GM19043 (cell line): ENCODE results near the gene THPO.
"Not testable (repeated sequence)": the region's sequence is repeated elsewhere in the genome, so short reads cannot be mapped to it uniquely, and the experiment has no call there.

Experiments used
- ATAC-seq: cut with Tn5 transposase; IDR thresholded peaks from one replicate; pipeline ENCODE4 v1.9.1; 2021; ENCODE audit warnings: low read depth; ENCODE audit not compliant: unreplicated experiment

The THPO gene

GRCh38 chr3:184352897-184353545 lies 25.0 kb downstream of the THPO start:
- no peak for ATAC-seq

GRCh38 chr3:184352149-184352785 lies 25.7 kb downstream of the THPO start:
- ATAC-seq, result no peak

DNA sequence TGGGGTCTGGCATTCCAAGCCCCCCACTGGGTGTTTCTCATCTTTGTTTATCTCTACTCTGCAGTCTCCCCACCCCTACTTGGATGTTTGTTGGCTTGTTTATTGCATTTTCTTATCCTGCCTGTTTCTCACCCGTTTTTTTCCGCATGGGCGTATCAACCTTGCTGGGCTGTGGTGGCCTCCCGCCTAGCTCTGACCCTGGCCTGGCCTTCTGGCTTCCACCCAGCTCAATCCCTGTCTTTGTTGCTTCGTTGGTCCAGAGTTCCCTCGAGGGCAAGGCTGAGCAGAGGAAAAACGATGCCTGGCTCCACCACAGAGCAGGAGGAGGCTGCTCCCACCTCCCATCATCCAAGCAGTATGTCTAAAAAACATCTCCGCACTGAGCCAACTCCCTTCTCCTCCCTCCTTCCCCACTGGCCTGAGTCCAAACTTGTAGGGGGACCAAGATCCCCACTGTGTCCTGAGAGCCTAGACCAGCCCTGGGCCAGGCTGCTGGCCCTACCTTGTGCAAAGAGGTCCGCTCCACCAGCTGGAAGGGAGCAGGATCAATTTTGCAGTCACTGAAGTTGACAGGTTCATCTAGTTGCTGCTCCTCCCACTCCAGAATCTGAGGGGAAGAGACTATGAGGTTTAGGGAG lies 26.4 kb downstream of the THPO start:
- no peak for ATAC-seq

DNA sequence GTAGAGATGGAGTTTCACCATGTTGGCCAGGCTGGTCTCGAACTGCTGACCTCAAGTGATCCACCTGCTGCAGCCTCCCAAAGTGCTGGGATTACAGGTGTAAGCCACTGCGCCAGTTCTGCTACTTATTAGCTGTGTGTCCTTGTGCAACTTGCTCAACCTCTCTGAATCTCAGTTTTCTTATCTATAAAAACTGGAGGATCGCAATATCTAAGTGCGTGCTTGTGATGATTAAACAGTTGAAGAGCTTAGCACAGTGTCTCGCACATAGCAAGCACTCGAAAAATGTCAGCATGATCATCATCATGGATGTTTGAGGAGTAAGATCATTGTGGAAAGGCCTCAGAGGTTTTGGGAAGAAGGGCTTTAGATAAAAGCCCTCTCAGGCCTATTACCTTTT lies 27.4 kb downstream of the THPO start:
- no peak for ATAC-seq

DNA sequence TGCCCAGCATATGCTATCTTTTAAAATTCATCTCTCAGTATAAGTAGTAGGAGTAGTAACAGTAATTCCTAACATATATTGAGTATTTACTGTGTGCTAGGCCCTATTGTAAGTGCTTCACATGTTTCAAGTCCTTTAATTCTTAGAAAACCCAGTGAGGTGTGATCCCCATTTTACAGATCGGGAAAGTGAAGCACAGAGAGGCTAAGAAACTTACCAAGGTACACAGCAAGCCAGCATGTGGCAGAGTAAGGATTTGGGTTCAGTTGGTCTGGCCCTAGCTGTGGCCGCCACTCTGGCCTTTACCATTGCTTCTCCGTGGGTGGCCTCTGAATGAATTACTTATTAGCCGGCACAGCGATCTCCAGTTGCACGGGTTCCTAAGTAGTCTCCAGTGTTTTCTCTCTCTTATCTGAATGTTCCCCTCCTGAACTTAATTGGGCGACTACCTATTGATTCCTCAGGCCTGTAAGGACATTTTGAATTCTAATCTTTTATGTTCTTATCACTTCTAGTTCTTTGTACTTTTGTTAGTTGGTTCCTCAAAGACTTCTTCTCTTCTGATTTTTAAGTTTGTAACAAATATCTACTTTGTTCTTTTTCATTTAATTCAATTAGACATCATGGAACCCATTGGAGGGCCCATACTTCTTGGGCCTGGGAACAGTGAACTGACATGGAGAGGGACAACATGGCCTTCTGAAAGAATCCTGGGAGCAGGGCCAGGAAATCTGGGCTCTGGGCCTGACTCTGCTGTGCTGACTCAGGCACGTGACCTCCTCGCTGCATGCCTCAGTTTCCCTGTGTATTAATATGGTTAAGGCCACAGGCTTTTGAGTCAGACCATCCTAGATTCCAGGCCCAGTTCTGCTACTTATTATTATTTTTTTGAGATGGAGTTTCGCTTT lies 28.2 kb downstream of the THPO start:
- no peak for ATAC-seq

DNA sequence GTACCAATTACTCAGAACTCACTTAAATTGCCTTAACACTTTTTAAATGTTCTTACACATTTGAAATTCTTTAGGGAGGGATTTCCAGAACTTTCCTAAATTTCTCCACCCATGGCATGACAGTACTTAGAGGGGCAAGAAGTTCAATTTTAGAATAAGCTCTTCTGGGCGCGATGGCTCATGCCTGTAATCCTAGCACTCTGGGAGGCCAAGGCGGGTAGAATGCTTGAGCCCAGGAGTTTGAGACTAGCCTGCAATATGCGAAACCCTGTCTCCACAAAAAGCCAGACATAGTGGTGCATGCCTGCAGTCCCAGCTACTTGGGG lies 30.0 kb downstream of the THPO start:
- no peak for ATAC-seq

- no peak for ATAC-seq
These were observed 30.5 kb downstream of the THPO start for GRCh38 chr3:184347321-184348056.

DNA sequence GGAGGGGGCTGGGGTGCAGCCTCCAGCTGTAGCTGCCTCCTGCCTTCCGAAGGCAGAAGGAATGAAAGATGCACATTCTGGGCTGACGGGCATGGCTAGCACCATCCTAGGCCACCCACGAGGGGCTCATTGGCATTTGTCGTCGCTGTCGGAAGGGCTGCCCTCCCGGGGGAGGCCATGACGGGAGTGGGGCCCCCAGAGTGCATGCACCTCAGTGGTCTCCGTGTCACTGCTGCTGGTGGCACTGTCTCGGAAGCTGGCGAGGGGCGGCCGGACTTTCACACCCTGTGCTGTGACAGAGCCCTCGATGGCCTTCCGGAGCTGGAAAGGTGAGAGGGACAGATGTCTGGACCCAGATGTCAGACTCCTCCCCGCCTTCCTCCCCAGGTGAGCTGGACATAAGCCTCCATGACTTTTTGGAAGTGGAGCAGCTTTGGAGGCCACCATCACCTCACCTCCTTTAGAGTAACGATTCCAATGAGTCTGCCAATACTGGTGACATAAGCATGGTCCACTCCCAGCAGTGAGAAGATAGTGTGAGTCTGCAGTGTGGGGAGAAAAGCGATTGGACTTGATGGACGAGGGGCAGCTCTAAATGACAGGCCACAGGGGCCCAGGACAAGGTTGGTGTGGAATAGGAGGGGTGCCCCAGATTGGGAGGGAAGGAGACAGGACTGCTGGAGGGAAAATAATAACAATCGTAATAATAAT lies 31.4 kb downstream of the THPO start:
- no peak for ATAC-seq

DNA sequence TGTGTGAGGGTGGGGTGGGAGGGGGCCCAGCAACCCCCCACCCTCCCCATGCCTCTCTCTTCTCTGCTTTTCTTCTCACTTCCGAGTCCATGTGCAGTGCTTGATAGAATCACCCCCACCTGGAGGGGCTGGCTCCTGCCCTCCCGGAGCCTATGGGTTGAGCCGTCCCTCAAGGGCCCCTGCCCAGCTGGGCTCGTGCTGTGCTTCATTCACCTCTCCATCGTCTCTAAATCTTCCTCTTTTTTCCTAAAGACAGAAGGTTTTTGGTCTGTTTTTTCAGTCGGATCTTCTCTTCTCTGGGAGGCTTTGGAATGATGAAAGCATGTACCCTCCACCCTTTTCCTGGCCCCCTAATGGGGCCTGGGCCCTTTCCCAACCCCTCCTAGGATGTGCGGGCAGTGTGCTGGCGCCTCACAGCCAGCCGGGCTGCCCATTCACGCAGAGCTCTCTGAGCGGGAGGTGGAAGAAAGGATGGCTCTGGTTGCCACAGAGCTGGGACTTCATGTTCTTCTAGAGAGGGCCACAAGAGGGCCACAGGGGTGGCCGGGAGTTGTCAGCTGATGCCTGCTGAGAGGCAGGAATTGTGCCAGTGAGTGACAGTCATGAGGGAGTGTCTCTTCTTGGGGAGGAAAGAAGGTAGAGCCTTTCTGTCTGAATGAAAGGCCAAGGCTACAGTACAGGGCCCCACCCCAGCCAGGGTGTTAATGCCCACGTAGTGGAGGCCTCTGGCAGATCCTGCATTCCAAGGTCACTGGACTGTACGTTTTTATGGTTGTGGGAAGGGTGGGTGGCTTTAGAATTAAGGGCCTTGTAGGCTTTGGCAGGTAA lies 32.5 kb downstream of the THPO start:
- ATAC-seq, result no peak

- no peak for ATAC-seq
These were observed 33.3 kb downstream of the THPO start for GRCh38 chr3:184344579-184345316.

DNA sequence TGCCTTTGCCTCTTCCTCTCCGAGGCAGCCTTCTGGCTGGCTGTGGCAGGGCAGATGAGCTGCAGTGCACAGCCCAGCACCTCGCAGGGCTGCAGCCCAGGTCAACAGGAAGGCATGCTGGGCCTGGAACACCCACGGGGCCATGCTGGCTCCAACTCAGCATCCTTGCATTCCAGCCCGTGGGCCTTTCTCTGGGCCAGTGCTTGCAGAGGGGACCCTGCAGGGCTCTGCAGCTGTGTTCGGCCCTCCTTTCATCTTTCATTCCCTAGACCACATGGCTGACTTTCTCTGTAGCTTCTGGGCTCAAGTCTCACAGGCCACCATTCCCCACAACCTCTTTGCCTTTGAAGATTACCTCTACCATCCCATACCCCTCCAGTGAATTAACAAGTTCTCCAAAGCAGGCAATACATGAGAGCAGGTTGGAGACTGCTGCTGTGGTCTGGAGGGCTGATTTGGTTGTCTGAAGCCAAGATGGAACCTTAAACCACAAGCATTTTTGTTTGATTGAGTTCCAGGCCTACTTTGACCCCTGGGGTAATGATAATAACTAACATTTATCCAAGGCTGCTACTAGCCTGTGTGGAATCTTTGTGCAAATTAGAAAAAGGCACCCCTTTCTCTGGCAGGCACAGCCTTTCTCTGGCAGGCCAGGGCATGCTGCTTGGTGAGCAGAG lies 34.7 kb downstream of the THPO start:
- ATAC-seq, result no peak

GRCh38 chr3:184341925-184342324 lies 36.1 kb downstream of the THPO start:
- no peak for ATAC-seq

DNA sequence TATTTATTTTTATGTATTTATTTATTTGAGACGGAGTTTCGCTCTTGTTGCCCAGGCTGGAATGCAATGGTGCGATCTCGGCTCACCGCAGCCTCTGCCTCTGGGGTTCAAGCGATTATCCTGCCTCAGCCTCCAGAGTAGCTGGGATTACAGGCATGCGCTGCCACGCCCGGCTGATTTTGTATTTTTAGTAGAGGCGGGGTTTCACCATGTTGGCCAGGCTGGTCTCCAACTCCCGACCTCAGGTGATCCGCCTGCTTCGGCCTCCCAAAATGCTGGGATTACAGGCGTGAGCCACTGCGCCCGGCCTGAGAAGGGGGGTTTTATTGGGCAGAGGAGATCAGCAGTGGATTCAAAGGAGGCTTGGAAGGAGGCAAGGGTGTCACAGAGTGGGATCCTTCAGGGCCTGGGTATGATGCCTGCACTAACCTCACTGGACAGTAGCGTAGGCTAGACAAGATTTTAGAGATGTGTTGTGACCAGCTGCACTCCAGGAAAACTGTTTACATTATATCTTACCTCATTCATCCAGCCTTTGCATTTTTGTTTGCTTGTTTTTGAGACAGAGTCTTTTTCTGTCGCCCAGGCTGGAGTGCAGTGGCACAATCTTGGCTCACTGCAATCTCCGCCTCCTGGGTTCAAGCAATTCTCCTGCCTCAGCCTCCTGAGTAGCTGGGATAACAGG lies 38.4 kb downstream of the THPO start:
- not testable (repeated sequence) for ATAC-seq

GRCh38 chr3:184339001-184339400 lies 39.0 kb downstream of the THPO start:
- no peak for ATAC-seq

- no peak for ATAC-seq
These were observed 39.5 kb downstream of the THPO start for GRCh38 chr3:184338511-184338945.

- no peak for ATAC-seq
These were observed 40.0 kb downstream of the THPO start for GRCh38 chr3:184337981-184338380.

DNA sequence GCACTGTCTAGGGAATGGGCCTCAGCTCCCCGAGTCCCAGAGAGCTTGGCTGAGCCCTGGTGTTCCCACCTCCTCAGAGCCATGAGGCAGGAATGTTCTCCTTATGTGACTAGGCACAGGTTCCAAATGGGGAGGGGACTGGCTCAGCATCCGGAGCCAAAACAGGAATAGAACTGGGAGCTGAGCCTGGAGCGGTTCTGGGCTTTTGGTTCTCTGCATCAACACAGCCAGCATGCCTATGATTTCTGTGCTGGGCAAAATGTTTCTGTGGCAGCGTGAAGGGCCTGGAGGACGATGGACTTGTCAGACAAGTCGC lies 40.6 kb downstream of the THPO start, which contains the start of gene FAM131A:
TSS of gene FAM131A (plus strand) at position 202 of the 316 bp plus-strand sequence. CDS start at position 233, 31 bp downstream.
- ATAC-seq, result no peak
